ENCODE data around the gene EYS.

The EYS gene

DNA sequence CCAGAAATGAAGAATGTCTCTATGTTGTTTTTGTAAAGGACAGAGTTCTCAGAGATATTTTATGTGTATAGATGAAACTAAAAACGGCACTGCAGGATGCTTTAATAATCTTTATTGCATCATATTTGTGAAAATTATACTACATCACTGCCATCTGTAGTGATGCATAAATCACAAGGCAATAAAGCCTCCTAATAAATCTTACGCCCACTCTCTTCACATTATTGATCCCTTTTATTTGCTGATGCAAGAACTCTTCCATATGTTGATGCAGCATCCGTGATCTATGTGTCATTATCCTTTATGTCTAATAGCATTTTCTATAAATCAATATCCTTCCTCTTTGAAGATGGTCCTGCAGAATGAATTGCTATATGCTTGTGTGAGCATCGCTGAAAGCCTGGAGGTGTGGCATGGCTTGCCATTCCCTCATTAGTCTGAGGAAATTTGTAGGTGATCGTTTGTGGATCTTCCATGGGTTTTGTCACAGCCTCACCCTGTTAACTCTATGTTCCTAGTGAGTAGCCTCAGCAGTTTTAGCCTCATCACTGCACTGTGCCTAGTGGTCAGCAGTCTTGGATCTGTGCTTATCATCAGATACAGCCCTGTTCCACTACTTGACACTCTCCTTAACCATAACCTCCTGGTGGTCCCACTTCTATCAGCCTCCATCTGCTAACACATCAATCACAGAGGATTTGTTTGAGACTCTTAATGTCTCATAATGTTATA lies 983.5 kb downstream of the EYS start:
- Histone ChIP-seq H3K36me3 (ENCODE audit: insufficient read depth, low read length) (no peaks in the 10 kb centered on the region), H3K4me1 (ENCODE audit: insufficient read depth, low read length) (no peaks in the 10 kb centered on the region), H3K9me3 (ENCODE audit: low read length) (no peaks in the 10 kb centered on the region), H3K4me3 (ENCODE audit: low read length) (no peak overlapping the region), H3K27me3 (ENCODE audit: insufficient read depth, low read length) (no peaks in the 10 kb centered on the region), H2AFZ (ENCODE audit: low read depth, low read length) (no peak overlapping the region)

GRCh38 chr6:64721865-64722264 lies 985.2 kb downstream of the EYS start:
- no peak overlapping the region for H2AFZ ChIP-seq (ENCODE audit: low read depth, low read length)
- H3K36me3 ChIP-seq (ENCODE audit: insufficient read depth, low read length) = no peaks in the 10 kb centered on the region
- no peaks in the 10 kb centered on the region for H3K9me3 ChIP-seq (ENCODE audit: low read length)
- no peak overlapping the region for H3K4me3 ChIP-seq (ENCODE audit: low read length)
- H3K27me3 ChIP-seq (ENCODE audit: insufficient read depth, low read length) = no peaks in the 10 kb centered on the region
- no peaks in the 10 kb centered on the region for H3K4me1 ChIP-seq (ENCODE audit: insufficient read depth, low read length)

- Histone ChIP-seq H2AFZ (ENCODE audit: low read depth, low read length) (no peak overlapping the region), H3K4me1 (ENCODE audit: insufficient read depth, low read length) (peaks cover 5% of the 10 kb centered on the region), H3K36me3 (ENCODE audit: insufficient read depth, low read length) (no peaks in the 10 kb centered on the region), H3K27me3 (ENCODE audit: insufficient read depth, low read length) (no peaks in the 10 kb centered on the region), H3K4me3 (ENCODE audit: low read length) (no peak overlapping the region), H3K9me3 (ENCODE audit: low read length) (no peaks in the 10 kb centered on the region)
These were observed 989.7 kb downstream of the EYS start for GRCh38 chr6:64717281-64717680.

- Histone ChIP-seq H3K4me1 (ENCODE audit: insufficient read depth, low read length) (peaks cover 5% of the 10 kb centered on the region), H3K27me3 (ENCODE audit: insufficient read depth, low read length) (no peaks in the 10 kb centered on the region), H2AFZ (ENCODE audit: low read depth, low read length) (no peak overlapping the region), H3K9me3 (ENCODE audit: low read length) (no peaks in the 10 kb centered on the region), H3K36me3 (ENCODE audit: insufficient read depth, low read length) (no peaks in the 10 kb centered on the region), H3K4me3 (ENCODE audit: low read length) (no peak overlapping the region)
These were observed 991.4 kb downstream of the EYS start for GRCh38 chr6:64715624-64716023.

DNA sequence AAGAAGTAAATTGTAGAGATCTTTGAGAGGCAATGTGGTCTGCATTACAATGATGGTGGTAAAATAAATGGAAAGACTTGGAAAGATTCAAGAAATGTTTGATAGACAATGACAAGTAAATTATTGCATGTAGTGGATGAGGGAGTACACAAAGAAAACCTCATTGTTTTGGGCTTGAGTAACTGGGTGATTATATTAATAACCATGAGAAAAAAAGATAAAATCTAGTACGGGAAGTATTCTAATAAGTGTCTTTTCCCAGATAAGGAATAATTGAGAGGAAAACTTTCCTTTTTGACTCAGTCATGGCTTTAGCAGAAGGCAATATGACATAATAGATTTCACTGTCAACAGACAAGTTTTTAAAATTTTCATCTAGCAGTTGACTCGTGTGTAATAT lies 993.0 kb downstream of the EYS start:
- Histone ChIP-seq H2AFZ (ENCODE audit: low read depth, low read length) (no peak overlapping the region), H3K27me3 (ENCODE audit: insufficient read depth, low read length) (no peaks in the 10 kb centered on the region), H3K9me3 (ENCODE audit: low read length) (no peaks in the 10 kb centered on the region)

GRCh38 chr6:64713175-64713574 lies 993.9 kb downstream of the EYS start:
- no peaks in the 10 kb centered on the region for H3K36me3 ChIP-seq (ENCODE audit: insufficient read depth, low read length)
- H3K4me3 ChIP-seq (ENCODE audit: low read length) = no peak overlapping the region
- H3K27me3 ChIP-seq (ENCODE audit: insufficient read depth, low read length) = no peaks in the 10 kb centered on the region
- H3K9me3 ChIP-seq (ENCODE audit: low read length) = no peaks in the 10 kb centered on the region
- H2AFZ ChIP-seq (ENCODE audit: low read depth, low read length) = no peak overlapping the region
- H3K4me1 ChIP-seq (ENCODE audit: insufficient read depth, low read length) = peaks cover 5% of the 10 kb centered on the region

More for the DNA sequence above, 993.0 kb downstream of the EYS start:
- Histone ChIP-seq H3K4me3 (ENCODE audit: low read length) (no peak overlapping the region), H3K4me1 (ENCODE audit: insufficient read depth, low read length) (peaks cover 5% of the 10 kb centered on the region), H3K36me3 (ENCODE audit: insufficient read depth, low read length) (no peaks in the 10 kb centered on the region)

GRCh38 chr6:64712606-64713005 lies 994.4 kb downstream of the EYS start:
- H3K9me3 ChIP-seq (ENCODE audit: low read length) = no peaks in the 10 kb centered on the region
- no peaks in the 10 kb centered on the region for H3K36me3 ChIP-seq (ENCODE audit: insufficient read depth, low read length)
- H3K4me1 ChIP-seq (ENCODE audit: insufficient read depth, low read length) = peaks cover 5% of the 10 kb centered on the region
- no peak overlapping the region for H2AFZ ChIP-seq (ENCODE audit: low read depth, low read length)
- no peak overlapping the region for H3K4me3 ChIP-seq (ENCODE audit: low read length)
- no peaks in the 10 kb centered on the region for H3K27me3 ChIP-seq (ENCODE audit: insufficient read depth, low read length)

DNA sequence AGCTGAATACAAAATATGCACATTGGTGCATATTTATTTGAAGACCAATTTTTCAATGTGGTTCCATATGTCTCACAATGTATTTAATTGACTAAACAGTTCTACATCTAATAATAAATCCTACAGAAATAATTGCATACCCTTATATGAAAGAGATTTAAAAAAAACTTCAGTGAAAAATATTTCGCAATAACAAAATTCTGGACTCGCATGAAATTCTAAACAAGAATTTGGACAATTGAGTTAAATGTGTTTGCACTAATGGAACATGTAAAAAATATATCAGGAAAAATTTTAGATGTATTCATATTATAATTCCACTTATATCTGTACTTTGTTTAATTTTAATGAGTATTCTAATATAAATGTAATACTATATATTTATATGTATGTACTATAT lies 1003.1 kb downstream of the EYS start:
- H2AFZ ChIP-seq (ENCODE audit: low read depth, low read length) = no peak overlapping the region
- no peaks in the 10 kb centered on the region for H3K9me3 ChIP-seq (ENCODE audit: low read length)
- no peaks in the 10 kb centered on the region for H3K27me3 ChIP-seq (ENCODE audit: insufficient read depth, low read length)
- H3K4me3 ChIP-seq (ENCODE audit: low read length) = no peak overlapping the region
- H3K36me3 ChIP-seq (ENCODE audit: insufficient read depth, low read length) = no peaks in the 10 kb centered on the region
- no peaks in the 10 kb centered on the region for H3K4me1 ChIP-seq (ENCODE audit: insufficient read depth, low read length)

- H3K36me3 ChIP-seq (ENCODE audit: insufficient read depth, low read length) = no peaks in the 10 kb centered on the region
- no peaks in the 10 kb centered on the region for H3K4me1 ChIP-seq (ENCODE audit: insufficient read depth, low read length)
- H3K27me3 ChIP-seq (ENCODE audit: insufficient read depth, low read length) = no peaks in the 10 kb centered on the region
- no peaks in the 10 kb centered on the region for H3K9me3 ChIP-seq (ENCODE audit: low read length)
- no peak overlapping the region for H3K4me3 ChIP-seq (ENCODE audit: low read length)
- H2AFZ ChIP-seq (ENCODE audit: low read depth, low read length) = no peak overlapping the region
These were observed 1011.0 kb downstream of the EYS start for GRCh38 chr6:64696053-64696452.

DNA sequence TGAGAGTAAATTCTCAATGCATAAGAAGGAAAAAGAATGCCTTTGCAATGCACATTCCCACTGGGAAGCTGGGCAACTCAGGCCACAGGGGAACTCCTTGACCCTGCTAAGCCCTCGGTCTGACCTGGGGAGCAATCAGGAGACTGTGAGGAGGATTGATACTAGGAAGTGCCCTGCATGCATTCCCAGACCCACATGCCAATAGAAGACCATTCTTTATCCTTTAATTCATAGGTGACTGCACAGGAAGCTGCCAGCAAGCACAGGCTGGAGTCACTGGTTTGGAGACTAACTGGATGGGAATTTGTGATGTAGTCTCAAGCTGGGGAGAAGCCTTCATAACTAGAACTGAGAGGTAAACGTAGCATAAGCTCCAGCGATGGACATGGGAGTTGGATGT lies 1012.7 kb downstream of the EYS start:
- H3K4me1 ChIP-seq (ENCODE audit: insufficient read depth, low read length) = no peaks in the 10 kb centered on the region
- no peak overlapping the region for H2AFZ ChIP-seq (ENCODE audit: low read depth, low read length)
- H3K36me3 ChIP-seq (ENCODE audit: insufficient read depth, low read length) = no peaks in the 10 kb centered on the region
- no peaks in the 10 kb centered on the region for H3K9me3 ChIP-seq (ENCODE audit: low read length)
- H3K27me3 ChIP-seq (ENCODE audit: insufficient read depth, low read length) = no peaks in the 10 kb centered on the region
- no peak overlapping the region for H3K4me3 ChIP-seq (ENCODE audit: low read length)

GRCh38 chr6:64691064-64691463 lies 1016.0 kb downstream of the EYS start:
- Histone ChIP-seq H3K27me3 (ENCODE audit: insufficient read depth, low read length) (no peaks in the 10 kb centered on the region), H3K4me1 (ENCODE audit: insufficient read depth, low read length) (no peaks in the 10 kb centered on the region), H3K4me3 (ENCODE audit: low read length) (no peak overlapping the region), H2AFZ (ENCODE audit: low read depth, low read length) (no peak overlapping the region), H3K36me3 (ENCODE audit: insufficient read depth, low read length) (no peaks in the 10 kb centered on the region), H3K9me3 (ENCODE audit: low read length) (no peaks in the 10 kb centered on the region)

DNA sequence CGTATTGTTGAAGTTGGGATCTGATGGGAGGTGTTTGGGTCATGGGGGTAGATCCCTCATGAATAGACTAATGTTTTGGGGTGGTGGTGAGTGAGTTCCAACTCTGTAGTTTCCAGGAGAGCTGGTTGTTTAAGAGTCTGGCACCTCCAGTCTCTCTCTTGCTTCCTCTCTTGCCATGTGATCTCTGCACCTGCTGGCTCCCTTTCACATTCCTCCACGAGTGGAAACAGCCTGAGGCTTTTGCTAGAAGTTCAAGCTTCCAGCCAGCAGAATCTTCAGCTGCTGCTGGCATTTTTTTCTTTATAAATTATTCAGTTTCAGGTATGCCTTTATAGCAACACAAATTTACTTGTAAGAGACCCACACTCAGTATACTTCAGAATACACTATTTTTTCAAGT lies 1021.6 kb downstream of the EYS start:
- Histone ChIP-seq H3K4me1 (ENCODE audit: insufficient read depth, low read length) (no peaks in the 10 kb centered on the region), H3K36me3 (ENCODE audit: insufficient read depth, low read length) (no peaks in the 10 kb centered on the region), H3K9me3 (ENCODE audit: low read length) (no peaks in the 10 kb centered on the region), H3K27me3 (ENCODE audit: insufficient read depth, low read length) (no peaks in the 10 kb centered on the region), H2AFZ (ENCODE audit: low read depth, low read length) (no peak overlapping the region), H3K4me3 (ENCODE audit: low read length) (no peak overlapping the region)

DNA sequence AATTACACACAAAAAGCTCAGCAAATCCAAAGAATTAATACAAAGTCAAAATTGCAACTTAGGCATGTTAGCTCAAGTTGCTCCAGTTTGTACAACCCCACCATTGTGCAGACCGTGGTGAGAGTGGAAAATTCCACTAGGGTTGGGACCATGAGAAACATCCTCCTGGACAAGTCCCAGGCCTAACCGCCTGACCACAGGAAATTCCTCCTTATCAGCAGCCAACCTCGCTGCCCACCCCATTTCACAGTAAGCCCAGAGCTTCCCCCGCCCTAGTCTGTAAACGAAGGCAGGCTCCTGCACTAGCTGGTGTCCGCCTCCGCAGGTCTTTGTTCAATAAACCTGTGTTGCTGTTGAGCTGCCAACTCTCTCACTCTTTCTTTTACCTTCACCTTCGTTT lies 1023.3 kb downstream of the EYS start:
- Histone ChIP-seq H3K9me3 (ENCODE audit: low read length) (no peaks in the 10 kb centered on the region), H3K4me1 (ENCODE audit: insufficient read depth, low read length) (no peaks in the 10 kb centered on the region), H3K27me3 (ENCODE audit: insufficient read depth, low read length) (no peaks in the 10 kb centered on the region), H2AFZ (ENCODE audit: low read depth, low read length) (no peak overlapping the region), H3K36me3 (ENCODE audit: insufficient read depth, low read length) (no peaks in the 10 kb centered on the region), H3K4me3 (ENCODE audit: low read length) (no peak overlapping the region)
